ENCODE data around the gene CNTN1. TPM values are rescaled to one million over a fixed set of nuclear protein-coding genes. Genes with fewer than 3 reads are reported as not detected.

The CNTN1 gene
- polyA plus RNA-seq, 1 donor from 2014 or later, result 101 TPM

- H3K79me2 ChIP-seq (replicated peaks; ENCODE audit: insufficient read depth, low read length), result no peaks in the 10 kb centered on the region
- H3K27ac ChIP-seq (ENCODE audit: low read length), result no peak overlapping the region
- no peak overlapping the region for H3K9ac ChIP-seq (ENCODE audit: low read length)
- no peaks in the 10 kb centered on the region for H4K20me1 ChIP-seq (ENCODE audit: insufficient read depth)
- no peak overlapping the region for H2AFZ ChIP-seq (ENCODE audit: low read depth, low read length)
- H3K4me3 ChIP-seq (ENCODE audit: low read length), result no peak overlapping the region
- no peaks in the 10 kb centered on the region for H3F3A ChIP-seq (ENCODE audit: insufficient read depth, low read length, poor library complexity, severe bottlenecking)
- no peaks in the 10 kb centered on the region for H3K9me2 ChIP-seq (ENCODE audit: insufficient read depth, low read length)
- H3K36me3 ChIP-seq (ENCODE audit: insufficient read depth, low read length), result no peaks in the 10 kb centered on the region
- no peak for TF ChIP-seq EZH2 (IDR thresholded peaks at IDR 0.05; ENCODE audit: borderline replicate concordance, insufficient read depth, low read length, poor library complexity, severe bottlenecking)
- H3K27me3 ChIP-seq (ENCODE audit: insufficient read depth, low read depth, low read length), result no peaks in the 10 kb centered on the region
- no peaks in the 10 kb centered on the region for H3K9me3 ChIP-seq (ENCODE audit: low read length)
- no peak overlapping the region for H3K4me2 ChIP-seq (ENCODE audit: low read length)
Measured at GRCh38 chr12:40917561-40917960, 225.3 kb downstream of the CNTN1 start.

GRCh38 chr12:40921563-40922163, 229.4 kb downstream of the CNTN1 start:
- Histone ChIP-seq H2AFZ (ENCODE audit: low read depth, low read length) (no peak overlapping the region), H3K9me2 (ENCODE audit: insufficient read depth, low read length) (no peaks in the 10 kb centered on the region), H3K9ac (ENCODE audit: low read length) (no peak overlapping the region), H3K36me3 (ENCODE audit: insufficient read depth, low read length) (no peaks in the 10 kb centered on the region), H3K79me2 (replicated peaks; ENCODE audit: insufficient read depth, low read length) (no peaks in the 10 kb centered on the region), H3K9me3 (ENCODE audit: low read length) (no peaks in the 10 kb centered on the region), H3K27me3 (ENCODE audit: insufficient read depth, low read depth, low read length) (no peaks in the 10 kb centered on the region), H4K20me1 (ENCODE audit: insufficient read depth) (no peaks in the 10 kb centered on the region), H3F3A (ENCODE audit: insufficient read depth, low read length, poor library complexity, severe bottlenecking) (no peaks in the 10 kb centered on the region), H3K4me2 (ENCODE audit: low read length) (no peak overlapping the region), H3K27ac (ENCODE audit: low read length) (no peak overlapping the region), H3K4me3 (ENCODE audit: low read length) (no peak overlapping the region)
- TF ChIP-seq CTCF (IDR thresholded peaks at IDR 0.05; ENCODE audit: poor library complexity, severe bottlenecking) (peak; percentile 79), EZH2 (IDR thresholded peaks at IDR 0.05; ENCODE audit: borderline replicate concordance, insufficient read depth, low read length, poor library complexity, severe bottlenecking) (no peak), TAF1 (IDR thresholded peaks at IDR 0.05; ENCODE audit: low read depth) (no peak), REST (IDR thresholded peaks at IDR 0.05; ENCODE audit: borderline replicate concordance) (no peak), RAD21 (conservative IDR thresholded peaks at IDR 0.05) (peak; percentile 84), EP300 (conservative IDR thresholded peaks at IDR 0.05; ENCODE audit: poor library complexity, severe bottlenecking) (no peak), MXI1 (conservative IDR thresholded peaks at IDR 0.05; ENCODE audit: poor library complexity, severe bottlenecking) (no peak), POLR2AphosphoS5 (IDR thresholded peaks at IDR 0.05) (no peak), SMC3 (conservative IDR thresholded peaks at IDR 0.05; ENCODE audit: poor library complexity) (peak; percentile 81)

Measured in neural cell (in vitro differentiated cells).